Type B pancreatic cell (in vitro differentiated cells): ENCODE measurements around the gene MKLN1. TPM values are rescaled to one million over a fixed set of nuclear protein-coding genes. Genes with fewer than 3 reads are reported as not detected.
"Not testable (repeated sequence)": the region's sequence is repeated elsewhere in the genome, so short reads cannot be mapped to it uniquely, and the experiment has no call there.

Experiments
- DNase-seq: peaks from one replicate; pipeline ENCODE4 v3.0.0; 2021; ENCODE audit warnings: mixed read lengths; ENCODE audit not compliant: unreplicated experiment; ENCODE audit errors: extremely low spot score
- H3K27ac Mint-ChIP-seq: 2 replicates; pipeline ENCODE4 v1.8.0; 2021; ENCODE audit warnings: mild to moderate bottlenecking, mixed read lengths
- H3K27me3 Mint-ChIP-seq: 2 replicates; pipeline ENCODE4 v1.8.0; 2021; ENCODE audit warnings: mixed read lengths
- H3K36me3 Mint-ChIP-seq: 2 replicates; pipeline ENCODE4 v1.8.0; 2021; ENCODE audit warnings: mixed read lengths
- H3K4me1 Mint-ChIP-seq: one replicate; pipeline ENCODE4 v1.8.0; 2021; ENCODE audit warnings: mixed read lengths; ENCODE audit not compliant: unreplicated experiment
- H3K4me3 Mint-ChIP-seq: 2 replicates; pipeline ENCODE4 v1.8.0; 2021; ENCODE audit warnings: mild to moderate bottlenecking, mixed read lengths
- H3K9me3 Mint-ChIP-seq: 2 replicates; pipeline ENCODE4 v1.8.0; 2021; ENCODE audit warnings: mixed read lengths
- CTCF ChIP-seq: fragments of 200-600 bp; sonication (generic); conservative IDR thresholded peaks from 2 replicates; pipeline ENCODE4 v1.5.0; 2021; ENCODE audit warnings: antibody characterized with exemption, mild to moderate bottlenecking
- total RNA-seq: library from RNA; stranded (reverse); gene quantifications from 2 replicates; pipeline ENCODE4 v1.2.1, GENCODE V29; 2021; ENCODE audit warnings: low replicate concordance

The MKLN1 gene
- total RNA-seq, 1 donor from 2014 or later, result 47.7 TPM

GRCh38 chr7:131305152-131305551 is 22.5 kb upstream of the MKLN1 start:
- Mint-ChIP-seq H3K9me3 (no peaks in the 10 kb centered on the region), H3K27me3 (no peaks in the 10 kb centered on the region)
- no peak for DNase-seq

GRCh38 chr7:131306041-131306440 is 21.6 kb upstream of the MKLN1 start:
- H3K27ac Mint-ChIP-seq, result not testable (repeated sequence)

More at GRCh38 chr7:131305152-131305551, 22.5 kb upstream of the MKLN1 start:
- H3K4me3 Mint-ChIP-seq, result no peak overlapping the region
- no peak for TF ChIP-seq CTCF
- no peaks in the 10 kb centered on the region for H3K4me1 Mint-ChIP-seq
- no peak overlapping the region for H3K27ac Mint-ChIP-seq
- no peaks in the 10 kb centered on the region for H3K36me3 Mint-ChIP-seq

GRCh38 chr7:131306777-131307176 is 20.9 kb upstream of the MKLN1 start:
- no peaks in the 10 kb centered on the region for H3K27me3 Mint-ChIP-seq
- H3K27ac Mint-ChIP-seq, result no peak overlapping the region
- TF ChIP-seq CTCF, result no peak
- DNase-seq, result no peak
- no peak overlapping the region for H3K4me3 Mint-ChIP-seq
- no peaks in the 10 kb centered on the region for H3K9me3 Mint-ChIP-seq
- no peaks in the 10 kb centered on the region for H3K36me3 Mint-ChIP-seq
- no peaks in the 10 kb centered on the region for H3K4me1 Mint-ChIP-seq

More at GRCh38 chr7:131306041-131306440, 21.6 kb upstream of the MKLN1 start:
- not testable (repeated sequence) for H3K27me3 Mint-ChIP-seq, H3K4me1 Mint-ChIP-seq, DNase-seq, H3K36me3 Mint-ChIP-seq, H3K4me3 Mint-ChIP-seq, H3K9me3 Mint-ChIP-seq

- no peak for TF ChIP-seq CTCF
- Mint-ChIP-seq H3K36me3 (no peaks in the 10 kb centered on the region), H3K4me1 (no peaks in the 10 kb centered on the region), H3K27me3 (no peaks in the 10 kb centered on the region), H3K4me3 (no peak overlapping the region), H3K27ac (no peak overlapping the region), H3K9me3 (no peaks in the 10 kb centered on the region)
- DNase-seq, result no peak
Measured at GRCh38 chr7:131307627-131308026, 20.0 kb upstream of the MKLN1 start.

- no peak overlapping the region for H3K4me3 Mint-ChIP-seq
- no peaks in the 10 kb centered on the region for H3K27me3 Mint-ChIP-seq
- no peaks in the 10 kb centered on the region for H3K36me3 Mint-ChIP-seq
- no peak overlapping the region for H3K27ac Mint-ChIP-seq
- DNase-seq, result no peak
- H3K4me1 Mint-ChIP-seq, result no peaks in the 10 kb centered on the region
- no peak for TF ChIP-seq CTCF
- H3K9me3 Mint-ChIP-seq, result no peaks in the 10 kb centered on the region
Measured at GRCh38 chr7:131312838-131313237, 14.8 kb upstream of the MKLN1 start.

- TF ChIP-seq CTCF, result no peak
- Mint-ChIP-seq H3K9me3 (no peaks in the 10 kb centered on the region), H3K27ac (no peak overlapping the region), H3K4me3 (no peak overlapping the region), H3K4me1 (no peaks in the 10 kb centered on the region), H3K27me3 (no peaks in the 10 kb centered on the region), H3K36me3 (no peaks in the 10 kb centered on the region)
- DNase-seq, result no peak
Measured at GRCh38 chr7:131320603-131321002, 7.1 kb upstream of the MKLN1 start.
